Retinal pigment epithelial cell (primary cell): Measurements from ENCODE around the gene TTC7B.

ENCODE experiments used
- DNase-seq: peaks from one replicate; pipeline ENCODE4 v3.0.0-alpha.2; 2010; ENCODE audit warnings: low read depth
- H3K4me3 ChIP-seq: 2 replicates; pipeline ENCODE4 v1.5.1; 2011; ENCODE audit warnings: mild to moderate bottlenecking, low read length, control low read depth, moderate library complexity
- TF ChIP-seq, protein P1 (sequence below): conservative IDR thresholded peaks from 2 replicates; pipeline ENCODE4 v1.5.1; 2011; ENCODE audit warnings: low read depth, low read length, control low read depth, inconsistent platforms

TTC7B gene

DNA sequence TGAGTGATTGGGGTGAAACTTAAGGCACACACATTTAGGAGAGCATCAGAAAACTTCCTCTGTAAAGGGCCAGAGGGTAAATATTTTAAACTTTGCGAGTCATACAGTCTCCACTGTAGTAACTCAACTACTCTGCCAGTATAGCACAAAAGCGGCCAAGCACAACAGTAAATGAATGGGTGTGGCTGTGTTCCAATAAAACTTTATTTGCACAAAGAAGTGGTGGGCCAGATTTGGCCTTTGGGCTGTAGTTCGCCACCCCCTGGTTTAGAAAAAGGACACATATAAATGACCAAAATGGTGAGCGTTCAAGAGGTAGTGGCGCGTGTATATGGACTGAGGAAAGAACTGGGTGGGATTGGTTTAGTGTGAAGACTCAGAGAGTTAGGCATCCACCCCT, 309.5 kb downstream of the TTC7B start:
- no peak for DNase-seq
- TF ChIP-seq, protein P1, sequence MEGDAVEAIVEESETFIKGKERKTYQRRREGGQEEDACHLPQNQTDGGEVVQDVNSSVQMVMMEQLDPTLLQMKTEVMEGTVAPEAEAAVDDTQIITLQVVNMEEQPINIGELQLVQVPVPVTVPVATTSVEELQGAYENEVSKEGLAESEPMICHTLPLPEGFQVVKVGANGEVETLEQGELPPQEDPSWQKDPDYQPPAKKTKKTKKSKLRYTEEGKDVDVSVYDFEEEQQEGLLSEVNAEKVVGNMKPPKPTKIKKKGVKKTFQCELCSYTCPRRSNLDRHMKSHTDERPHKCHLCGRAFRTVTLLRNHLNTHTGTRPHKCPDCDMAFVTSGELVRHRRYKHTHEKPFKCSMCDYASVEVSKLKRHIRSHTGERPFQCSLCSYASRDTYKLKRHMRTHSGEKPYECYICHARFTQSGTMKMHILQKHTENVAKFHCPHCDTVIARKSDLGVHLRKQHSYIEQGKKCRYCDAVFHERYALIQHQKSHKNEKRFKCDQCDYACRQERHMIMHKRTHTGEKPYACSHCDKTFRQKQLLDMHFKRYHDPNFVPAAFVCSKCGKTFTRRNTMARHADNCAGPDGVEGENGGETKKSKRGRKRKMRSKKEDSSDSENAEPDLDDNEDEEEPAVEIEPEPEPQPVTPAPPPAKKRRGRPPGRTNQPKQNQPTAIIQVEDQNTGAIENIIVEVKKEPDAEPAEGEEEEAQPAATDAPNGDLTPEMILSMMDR: no peak
- H3K4me3 ChIP-seq: no peak overlapping the region

DNA sequence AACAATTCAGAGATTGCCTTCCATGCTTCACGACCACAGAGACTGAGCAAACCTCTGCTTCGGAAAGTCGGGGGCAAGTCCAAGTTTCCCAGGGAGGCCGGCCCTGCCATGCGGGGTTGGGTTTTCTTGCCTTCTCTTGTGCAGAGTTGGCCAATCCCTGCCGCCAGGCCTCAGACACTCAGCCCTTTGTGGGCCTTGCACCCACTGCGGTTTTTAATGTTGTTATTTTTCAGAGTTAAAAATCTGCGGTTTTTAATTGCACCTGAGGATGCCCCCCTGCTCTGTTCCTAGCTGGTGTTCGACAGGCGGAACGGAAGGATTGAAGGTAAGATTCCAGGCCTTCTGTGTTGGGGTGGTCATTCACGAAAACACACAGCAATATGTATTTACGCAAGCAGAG, 310.7 kb downstream of the TTC7B start:
- TF ChIP-seq, protein P1: no peak
- no peak for DNase-seq
- no peak overlapping the region for H3K4me3 ChIP-seq

DNA sequence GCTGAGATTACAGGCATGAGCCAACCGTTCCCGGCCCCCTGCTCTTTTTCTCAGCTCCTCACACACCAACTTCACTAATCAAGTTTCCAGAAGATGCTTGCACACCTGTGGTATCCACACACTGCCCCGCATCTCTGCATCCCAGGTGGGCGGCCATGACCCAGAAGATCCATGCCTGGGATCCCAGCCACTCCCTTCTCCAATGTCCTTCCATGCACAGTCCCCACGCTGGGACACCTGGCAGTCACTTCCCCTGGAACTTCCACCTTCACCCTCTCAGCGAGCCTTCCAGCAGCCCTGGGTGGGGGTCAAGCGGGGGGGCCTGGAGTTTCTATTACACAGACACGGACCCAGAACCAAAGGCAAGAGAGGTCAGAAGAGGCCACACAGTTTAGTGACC, 311.6 kb downstream of the TTC7B start:
- no peak overlapping the region for H3K4me3 ChIP-seq
- DNase-seq: no peak
- TF ChIP-seq, protein P1: no peak

DNA sequence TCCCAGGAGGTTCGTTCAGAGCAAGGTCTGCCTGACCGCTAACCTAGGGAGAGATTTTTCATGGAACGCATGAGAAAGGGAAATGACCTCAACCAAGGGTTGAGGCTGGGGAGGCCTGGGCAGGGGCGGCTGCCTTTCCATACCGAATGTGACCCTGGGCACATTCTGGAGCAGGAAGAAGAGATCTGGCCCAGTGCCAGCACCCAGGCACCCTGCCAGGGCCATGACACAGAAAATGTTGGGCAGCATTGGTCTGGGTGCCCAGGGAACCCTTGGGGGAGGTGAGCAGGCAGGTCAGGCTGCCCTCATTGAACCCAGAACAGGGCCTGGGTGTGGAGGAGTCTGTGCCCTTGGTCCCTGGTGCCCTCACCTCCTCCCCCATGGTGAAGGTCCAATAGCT, 312.6 kb downstream of the TTC7B start:
- TF ChIP-seq, protein P1: no peak
- DNase-seq: no peak
- H3K4me3 ChIP-seq: no peak overlapping the region

DNA sequence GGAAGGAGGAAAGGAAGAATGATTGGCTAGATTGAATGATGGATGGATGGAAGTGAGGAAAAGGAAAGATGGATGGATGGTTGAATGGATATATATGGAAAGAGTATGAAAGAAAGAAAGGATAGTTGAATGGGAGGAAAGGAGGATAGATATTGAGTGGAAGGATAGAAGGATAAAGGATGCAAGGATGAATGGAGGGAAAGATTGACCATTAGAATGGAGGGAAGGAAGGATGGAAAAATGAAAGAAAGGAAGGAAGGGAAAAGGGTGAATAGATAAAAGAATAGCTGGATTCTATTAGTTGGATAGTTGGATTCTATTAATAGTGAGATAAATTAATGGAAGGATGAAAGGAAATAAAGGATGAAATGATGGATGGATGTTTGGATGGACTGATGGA, 313.5 kb downstream of the TTC7B start:
- DNase-seq: no peak
- TF ChIP-seq, protein P1: no peak
- no peak overlapping the region for H3K4me3 ChIP-seq

DNA sequence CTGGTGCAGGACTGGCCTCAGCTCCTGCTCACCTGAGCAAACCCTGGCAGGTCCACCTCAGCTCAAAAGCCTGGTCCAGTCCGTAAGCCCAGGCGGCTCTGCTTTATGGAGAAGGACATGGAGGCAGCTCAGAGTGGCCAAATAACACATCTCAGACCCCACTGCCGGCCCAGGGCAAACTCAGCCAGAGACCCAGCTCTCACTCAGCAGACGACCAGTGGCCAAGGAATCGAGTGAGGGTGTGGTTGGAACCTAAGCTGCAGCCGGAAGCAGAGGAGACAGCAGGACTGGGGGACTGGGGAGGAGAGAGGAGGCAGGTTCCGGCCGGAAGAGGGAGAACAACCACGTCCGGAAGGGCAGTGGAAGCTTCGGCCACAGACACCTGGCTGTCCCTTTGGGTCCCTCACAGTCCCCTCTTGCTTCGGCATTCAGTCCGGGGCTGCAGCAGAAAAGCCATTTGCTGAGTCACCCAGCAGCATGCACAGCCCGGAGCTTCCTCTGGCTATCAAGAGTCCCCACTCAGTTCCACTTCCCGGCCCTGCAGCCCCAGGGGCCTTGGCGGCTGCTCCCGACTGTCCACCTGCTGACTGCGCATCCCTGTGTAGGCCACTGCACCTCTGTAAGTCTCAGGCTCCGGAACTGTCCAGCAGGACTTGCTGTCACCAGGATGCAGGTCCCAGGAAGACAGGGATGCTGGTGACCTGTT, 315.4 kb downstream of the TTC7B start:
- TF ChIP-seq, protein P1: no peak
- no peak for DNase-seq
- H3K4me3 ChIP-seq: no peak overlapping the region

DNA sequence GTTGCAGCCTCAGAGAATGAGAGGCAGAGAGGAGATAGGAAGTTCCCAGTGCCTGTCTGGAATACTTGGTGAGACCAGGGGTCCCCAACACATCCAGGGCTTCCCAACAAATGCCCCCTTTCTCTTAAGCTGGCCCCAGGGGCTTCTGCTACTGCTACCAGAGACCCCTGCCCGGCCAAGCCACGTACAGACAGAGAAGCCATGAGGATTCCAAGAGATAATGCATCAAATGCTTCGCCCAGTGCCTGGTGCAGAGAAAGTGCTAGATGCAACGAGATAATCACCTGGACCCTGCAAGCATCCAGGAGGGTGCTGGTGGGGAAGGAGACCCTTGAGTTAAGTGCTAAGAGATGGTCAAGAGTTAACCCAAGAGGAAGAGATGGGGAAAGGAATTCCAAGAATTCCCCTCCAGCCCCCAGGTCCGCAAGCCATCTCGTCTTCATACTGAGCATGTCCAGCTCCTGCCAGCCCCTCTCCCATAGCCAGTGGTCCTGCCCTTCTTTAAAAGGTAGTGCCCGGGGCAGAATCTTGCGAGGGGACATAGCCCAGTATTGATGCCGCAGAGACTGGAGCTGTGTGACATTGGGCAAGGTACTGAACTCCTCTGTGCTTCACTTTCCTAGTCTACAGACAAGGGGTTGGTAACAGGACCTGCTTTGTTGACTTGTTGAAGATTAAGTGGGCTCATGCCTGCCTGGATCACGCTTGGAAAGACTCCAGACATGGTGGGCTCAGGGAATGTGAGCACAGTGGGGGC, 316.1 kb downstream of the TTC7B start:
- H3K4me3 ChIP-seq: no peak overlapping the region
- TF ChIP-seq, protein P1: no peak
- DNase-seq: no peak
